CD8-positive, alpha-beta memory T cell (primary cell): ENCODE results near the gene FAM47E. TPM values are rescaled to one million over a fixed set of nuclear protein-coding genes. Genes with fewer than 3 reads are reported as not detected.

Source experiments
- CTCF ChIA-PET: fragments of 350-600 bp; sonication (Branson Sonifier 250); formaldehyde crosslinking; loops from one replicate; lab custom pipeline; 2021; ENCODE audit warnings: antibody characterized with exemption; lab: Charles Lee
- POLR2A ChIA-PET: fragments of 350-600 bp; sonication (Branson Sonifier 250); formaldehyde crosslinking; loops from one replicate; lab custom pipeline; 2021; ENCODE audit warnings: antibody characterized with exemption; lab: Charles Lee
- DNase-seq, 5 donors: peaks; one replicate each; pipeline versions ENCODE4 v3.0.0 to v3.0.0-alpha.2; 2020 to 2022; ENCODE audit warnings: mixed read lengths in 1 of 5
- H3K27ac ChIP-seq: one replicate; pipeline ENCODE4 v1.7.0; 2013; ENCODE audit warnings: low read depth, mild to moderate bottlenecking, low read length, moderate library complexity
- H3K27me3 ChIP-seq: 2 replicates; pipeline ENCODE4 v1.7.0; 2013; ENCODE audit warnings: low read length, mild to moderate bottlenecking; ENCODE audit not compliant: insufficient read depth, poor library complexity, severe bottlenecking
- H3K36me3 ChIP-seq: 2 replicates; pipeline ENCODE4 v1.7.0; 2013; ENCODE audit warnings: mild to moderate bottlenecking, low read length, moderate library complexity; ENCODE audit not compliant: insufficient read depth
- H3K4me1 ChIP-seq: 2 replicates; pipeline ENCODE4 v1.7.0; 2013; ENCODE audit warnings: mild to moderate bottlenecking, low read length, moderate library complexity; ENCODE audit not compliant: insufficient read depth
- H3K4me3 ChIP-seq: 2 replicates; pipeline ENCODE4 v1.7.0; 2013; ENCODE audit warnings: mild to moderate bottlenecking, low read length
- H3K9me3 ChIP-seq: 2 replicates; pipeline ENCODE4 v1.7.0; 2013; ENCODE audit warnings: mild to moderate bottlenecking, low read length
- H3K27ac Mint-ChIP-seq, 8 donors: one replicate each; pipeline ENCODE4 v1.8.0; 2020 to 2021; ENCODE audit warnings: mixed read lengths in 8 of 8, mild to moderate bottlenecking in 6 of 8, inconsistent platforms in 3 of 8, moderate library complexity in 3 of 8
- H3K27me3 Mint-ChIP-seq, 2 donors: one replicate each; pipeline ENCODE4 v1.8.0; 2020 to 2021; ENCODE audit warnings: mixed read lengths in 2 of 2, mild to moderate bottlenecking in 1 of 2, moderate library complexity in 1 of 2
- H3K36me3 Mint-ChIP-seq, 3 donors: one replicate each; pipeline ENCODE4 v1.8.0; 2020 to 2021; ENCODE audit warnings: mixed read lengths in 3 of 3, inconsistent platforms in 1 of 3, mild to moderate bottlenecking in 1 of 3
- H3K4me1 Mint-ChIP-seq, 3 donors: one replicate each; pipeline ENCODE4 v1.8.0; 2020 to 2021; ENCODE audit warnings: mixed read lengths in 3 of 3, inconsistent platforms in 1 of 3, mild to moderate bottlenecking in 1 of 3
- H3K4me3 Mint-ChIP-seq, 7 donors: one replicate each; pipeline ENCODE4 v1.8.0; 2020 to 2021; ENCODE audit warnings: mixed read lengths in 7 of 7, mild to moderate bottlenecking in 6 of 7, moderate library complexity in 4 of 7, inconsistent platforms in 2 of 7
- H3K9me3 Mint-ChIP-seq, 5 donors: one replicate each; pipeline ENCODE4 v1.8.0; 2020 to 2022; ENCODE audit warnings: mixed read lengths in 5 of 5, mild to moderate bottlenecking in 3 of 5, moderate library complexity in 2 of 5, inconsistent platforms in 1 of 5
- polyA plus RNA-seq: library from polyadenylated mRNA; unstranded; fragments of 300-500 nt; fragmentation: Illumina TruSeq; gene quantifications from one replicate; pipeline ENCODE4 v1.2.3, GENCODE V29; 2021
- total RNA-seq, 2 experiments: library from RNA; stranded (reverse); gene quantifications; one replicate each; pipeline ENCODE4 v1.2.3, GENCODE V29; 2021

The FAM47E gene
- total and polyA plus RNA-seq, 3 experiments from 2014 or later = not detected

GRCh38 chr4:76272073-76272472 is 20.6 kb downstream of the FAM47E start:
- no peaks in the 10 kb centered on the region for H3K9me3 ChIP-seq
- Mint-ChIP-seq H3K27ac (no peak overlapping the region), H3K4me3 (no peak overlapping the region), H3K27me3 (peaks cover 10 to 22% of the 10 kb centered on the region in 2 donors), H3K36me3 (peaks cover 0 to 3% (median 0%) of the 10 kb centered on the region in 3 donors), H3K9me3 (no peaks in the 10 kb centered on the region), H3K4me1 (peaks cover 0 to 5% (median 2%) of the 10 kb centered on the region in 3 donors)
- H3K27ac ChIP-seq = no peak overlapping the region
- H3K36me3 ChIP-seq = no peaks in the 10 kb centered on the region
- H3K27me3 ChIP-seq = no peaks in the 10 kb centered on the region
- no peaks in the 10 kb centered on the region for H3K4me1 ChIP-seq
- CTCF ChIA-PET = no interaction called here
- DNase-seq = no peak
- no peak overlapping the region for H3K4me3 ChIP-seq
- POLR2A ChIA-PET = no interaction called here

GRCh38 chr4:76272582-76272981 is 21.1 kb downstream of the FAM47E start:
- Histone ChIP-seq H3K36me3 (no peaks in the 10 kb centered on the region), H3K27ac (no peak overlapping the region), H3K4me1 (no peaks in the 10 kb centered on the region), H3K4me3 (no peak overlapping the region), H3K9me3 (no peaks in the 10 kb centered on the region), H3K27me3 (no peaks in the 10 kb centered on the region)
- ChIA-PET POLR2A (no interaction called here), CTCF (no interaction called here)
- no peak for DNase-seq
- Mint-ChIP-seq H3K4me1 (peaks cover 0 to 5% (median 2%) of the 10 kb centered on the region in 3 donors), H3K27me3 (peaks cover 10 to 22% of the 10 kb centered on the region in 2 donors), H3K27ac (no peak overlapping the region), H3K9me3 (no peaks in the 10 kb centered on the region), H3K36me3 (peaks cover 0 to 3% (median 0%) of the 10 kb centered on the region in 3 donors), H3K4me3 (no peak overlapping the region)

- no peak overlapping the region for H3K27ac ChIP-seq
- POLR2A ChIA-PET = no interaction called here
- H3K27me3 ChIP-seq = no peaks in the 10 kb centered on the region
- Mint-ChIP-seq H3K27ac (no peak overlapping the region), H3K36me3 (peaks cover 0 to 3% (median 0%) of the 10 kb centered on the region in 3 donors), H3K4me1 (peaks cover 0 to 5% (median 2%) of the 10 kb centered on the region in 3 donors), H3K9me3 (no peaks in the 10 kb centered on the region), H3K27me3 (peaks cover 10 to 22% of the 10 kb centered on the region in 2 donors), H3K4me3 (no peak overlapping the region)
- CTCF ChIA-PET = no interaction called here
- H3K4me1 ChIP-seq = no peaks in the 10 kb centered on the region
- DNase-seq = no peak
- H3K36me3 ChIP-seq = no peaks in the 10 kb centered on the region
- no peak overlapping the region for H3K4me3 ChIP-seq
- no peaks in the 10 kb centered on the region for H3K9me3 ChIP-seq
Observed at GRCh38 chr4:76272999-76273398, 21.5 kb downstream of the FAM47E start.

GRCh38 chr4:76275486-76276124 is 24.1 kb downstream of the FAM47E start:
- no peak overlapping the region for H3K4me3 ChIP-seq
- Mint-ChIP-seq H3K4me3 (no peak overlapping the region), H3K27me3 (peaks cover 10 to 29% of the 10 kb centered on the region in 2 donors), H3K27ac (no peak overlapping the region), H3K4me1 (peaks cover 0 to 9% (median 2%) of the 10 kb centered on the region in 3 donors), H3K36me3 (peaks cover 0 to 3% (median 0%) of the 10 kb centered on the region in 3 donors), H3K9me3 (no peaks in the 10 kb centered on the region)
- H3K9me3 ChIP-seq = no peaks in the 10 kb centered on the region
- DNase-seq = no peak
- H3K4me1 ChIP-seq = no peaks in the 10 kb centered on the region
- no peaks in the 10 kb centered on the region for H3K36me3 ChIP-seq
- POLR2A ChIA-PET = no interaction called here
- no peaks in the 10 kb centered on the region for H3K27me3 ChIP-seq
- CTCF ChIA-PET = no interaction called here
- H3K27ac ChIP-seq = no peak overlapping the region

- Histone ChIP-seq H3K4me1 (no peaks in the 10 kb centered on the region), H3K4me3 (no peak overlapping the region), H3K36me3 (no peaks in the 10 kb centered on the region), H3K27ac (no peak overlapping the region), H3K27me3 (no peaks in the 10 kb centered on the region), H3K9me3 (no peaks in the 10 kb centered on the region)
- Mint-ChIP-seq H3K36me3 (peaks cover 0 to 3% (median 0%) of the 10 kb centered on the region in 3 donors), H3K4me3 (peak overlapping the region in 1 of 7 donors; percentile 79), H3K27ac (peak overlapping the region in 1 of 8 donors; percentile 18), H3K4me1 (peaks cover 0 to 9% (median 2%) of the 10 kb centered on the region in 3 donors), H3K9me3 (no peaks in the 10 kb centered on the region), H3K27me3 (peaks cover 10 to 29% of the 10 kb centered on the region in 2 donors)
- ChIA-PET POLR2A (no interaction called here), CTCF (no interaction called here)
- DNase-seq = no peak
Observed at GRCh38 chr4:76276813-76277212, 25.3 kb downstream of the FAM47E start.

GRCh38 chr4:76277667-76278066 is 26.1 kb downstream of the FAM47E start:
- H3K4me3 ChIP-seq = no peak overlapping the region
- Mint-ChIP-seq H3K27ac (no peak overlapping the region), H3K9me3 (no peaks in the 10 kb centered on the region), H3K4me1 (peaks cover 0 to 9% (median 2%) of the 10 kb centered on the region in 3 donors), H3K36me3 (peaks cover 0 to 3% (median 0%) of the 10 kb centered on the region in 3 donors), H3K27me3 (peaks cover 10 to 24% of the 10 kb centered on the region in 2 donors), H3K4me3 (no peak overlapping the region)
- ChIA-PET POLR2A (no interaction called here), CTCF (no interaction called here)
- H3K4me1 ChIP-seq = no peaks in the 10 kb centered on the region
- no peaks in the 10 kb centered on the region for H3K9me3 ChIP-seq
- H3K27me3 ChIP-seq = no peaks in the 10 kb centered on the region
- DNase-seq = no peak
- H3K27ac ChIP-seq = no peak overlapping the region
- no peaks in the 10 kb centered on the region for H3K36me3 ChIP-seq

GRCh38 chr4:76278583-76278982 is 27.1 kb downstream of the FAM47E start:
- H3K4me1 Mint-ChIP-seq = peaks cover 0 to 9% (median 2%) of the 10 kb centered on the region in 3 donors
- no peak for DNase-seq
- Histone ChIP-seq H3K4me3 (no peak overlapping the region), H3K27ac (no peak overlapping the region), H3K27me3 (no peaks in the 10 kb centered on the region), H3K4me1 (no peaks in the 10 kb centered on the region), H3K9me3 (no peaks in the 10 kb centered on the region), H3K36me3 (no peaks in the 10 kb centered on the region)
- peaks cover 0 to 3% (median 0%) of the 10 kb centered on the region in 3 donors for H3K36me3 Mint-ChIP-seq
- ChIA-PET POLR2A (no interaction called here), CTCF (interaction anchor here (2.4 kb wide), 1 partner anchor 99 kb away, joined by 11 read pairs; no protein-coding TSS in a partner anchor)
- H3K27ac Mint-ChIP-seq = no peak overlapping the region
- H3K9me3 Mint-ChIP-seq = no peaks in the 10 kb centered on the region
- peaks cover 10 to 24% of the 10 kb centered on the region in 2 donors for H3K27me3 Mint-ChIP-seq
- H3K4me3 Mint-ChIP-seq = no peak overlapping the region

GRCh38 chr4:76279462-76279861 is 27.9 kb downstream of the FAM47E start:
- Mint-ChIP-seq H3K4me3 (no peak overlapping the region), H3K4me1 (peaks cover 0 to 9% (median 2%) of the 10 kb centered on the region in 3 donors), H3K27ac (no peak overlapping the region), H3K36me3 (peaks cover 0 to 3% (median 0%) of the 10 kb centered on the region in 3 donors), H3K9me3 (no peaks in the 10 kb centered on the region), H3K27me3 (peaks cover 10 to 20% of the 10 kb centered on the region in 2 donors)
- Histone ChIP-seq H3K4me1 (no peaks in the 10 kb centered on the region), H3K4me3 (no peak overlapping the region), H3K36me3 (no peaks in the 10 kb centered on the region), H3K9me3 (no peaks in the 10 kb centered on the region), H3K27me3 (no peaks in the 10 kb centered on the region), H3K27ac (no peak overlapping the region)
- CTCF ChIA-PET = interaction anchor here (2.4 kb wide), 1 partner anchor 98 kb away, joined by 11 read pairs; no protein-coding TSS in a partner anchor
- POLR2A ChIA-PET = no interaction called here
- peak in 1 of 5 donors; percentile 14 for DNase-seq
